Activated CD8-positive, alpha-beta memory T cell treated with anti-CD3 and anti-CD28 coated beads for 1 hour (primary cell): ENCODE measurements around the gene GDPD5.
A peak's percentile ranks its signal among the peaks of the same experiment; 100 is the strongest.

Source experiments
- DNase-seq, 2 donors: peaks; one replicate each; pipeline ENCODE4 v3.0.0-alpha.2; 2020; ENCODE audit warnings: low read depth in 1 of 2; ENCODE audit errors: extremely low read depth in 1 of 2

GDPD5 gene

DNA sequence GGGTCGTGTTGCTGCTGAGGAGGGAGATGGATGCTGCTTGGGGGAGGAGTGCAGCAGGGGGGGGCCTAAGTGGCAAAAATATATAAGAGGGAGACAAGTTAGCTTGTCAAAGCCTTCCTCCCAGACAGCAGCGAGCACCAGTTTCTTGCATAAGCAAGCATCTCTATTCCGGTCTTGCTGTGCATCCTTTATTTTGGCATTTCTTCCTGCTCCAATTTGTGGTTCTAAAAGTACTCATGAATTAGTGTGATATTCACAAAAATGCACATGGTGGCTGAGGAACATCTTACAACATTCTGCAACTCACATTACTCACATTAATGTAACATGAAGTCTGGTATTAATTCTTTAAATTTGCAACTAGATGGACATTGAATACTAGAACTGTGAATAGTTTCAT, 32.1 kb downstream of the GDPD5 start:
- DNase-seq, result no peak

DNA sequence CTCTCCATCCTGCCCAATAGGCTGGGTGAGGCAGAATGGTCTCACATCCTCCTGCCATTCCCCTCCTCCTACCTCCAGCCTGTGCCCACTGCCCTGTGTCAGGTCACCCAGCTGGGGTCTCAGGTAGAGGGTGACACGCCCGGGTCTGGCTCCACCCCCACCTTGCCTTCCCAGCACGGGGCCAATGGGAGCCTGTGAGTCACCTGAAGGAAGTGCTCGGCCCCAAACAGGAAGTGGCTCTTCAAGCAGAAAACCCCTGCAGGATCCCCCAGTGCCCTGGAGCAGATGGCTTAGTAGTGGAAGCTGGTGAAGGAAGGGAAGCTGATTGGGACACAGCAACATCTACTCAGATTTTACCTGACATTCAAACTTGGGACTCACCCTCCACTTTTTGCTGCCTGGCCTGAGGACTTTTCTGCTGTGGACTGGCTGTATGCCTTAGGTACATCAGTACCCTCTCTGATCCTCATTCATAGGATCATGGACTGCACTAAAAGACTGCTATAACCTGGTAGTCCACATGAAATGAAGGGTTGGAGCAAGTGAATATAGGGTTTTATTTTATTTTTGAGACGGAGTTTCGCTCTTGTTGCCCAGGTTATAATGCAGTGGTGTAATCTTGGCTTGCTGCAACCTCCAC, 33.4 kb downstream of the GDPD5 start:
- peak; percentile 5 to 44 for DNase-seq

DNA sequence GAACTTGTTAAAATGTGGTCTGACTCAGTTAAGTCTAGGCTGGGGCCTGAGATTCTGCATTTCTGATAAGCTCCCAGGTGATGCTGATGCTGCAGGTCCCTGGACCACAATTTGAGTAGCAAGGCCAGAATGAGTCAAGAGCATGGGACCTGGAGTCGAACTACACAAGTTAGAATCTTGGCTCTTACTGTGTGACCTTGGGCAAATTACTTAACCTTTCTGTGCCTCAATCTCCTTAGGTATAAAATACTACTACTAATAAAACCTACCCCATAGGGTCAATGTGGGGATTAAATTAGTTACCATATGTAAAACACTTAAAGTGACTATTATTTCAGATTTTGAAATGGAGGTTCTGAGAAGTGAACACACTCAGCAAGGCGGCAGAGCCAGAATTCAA, 34.3 kb downstream of the GDPD5 start:
- DNase-seq, result no peak

DNA sequence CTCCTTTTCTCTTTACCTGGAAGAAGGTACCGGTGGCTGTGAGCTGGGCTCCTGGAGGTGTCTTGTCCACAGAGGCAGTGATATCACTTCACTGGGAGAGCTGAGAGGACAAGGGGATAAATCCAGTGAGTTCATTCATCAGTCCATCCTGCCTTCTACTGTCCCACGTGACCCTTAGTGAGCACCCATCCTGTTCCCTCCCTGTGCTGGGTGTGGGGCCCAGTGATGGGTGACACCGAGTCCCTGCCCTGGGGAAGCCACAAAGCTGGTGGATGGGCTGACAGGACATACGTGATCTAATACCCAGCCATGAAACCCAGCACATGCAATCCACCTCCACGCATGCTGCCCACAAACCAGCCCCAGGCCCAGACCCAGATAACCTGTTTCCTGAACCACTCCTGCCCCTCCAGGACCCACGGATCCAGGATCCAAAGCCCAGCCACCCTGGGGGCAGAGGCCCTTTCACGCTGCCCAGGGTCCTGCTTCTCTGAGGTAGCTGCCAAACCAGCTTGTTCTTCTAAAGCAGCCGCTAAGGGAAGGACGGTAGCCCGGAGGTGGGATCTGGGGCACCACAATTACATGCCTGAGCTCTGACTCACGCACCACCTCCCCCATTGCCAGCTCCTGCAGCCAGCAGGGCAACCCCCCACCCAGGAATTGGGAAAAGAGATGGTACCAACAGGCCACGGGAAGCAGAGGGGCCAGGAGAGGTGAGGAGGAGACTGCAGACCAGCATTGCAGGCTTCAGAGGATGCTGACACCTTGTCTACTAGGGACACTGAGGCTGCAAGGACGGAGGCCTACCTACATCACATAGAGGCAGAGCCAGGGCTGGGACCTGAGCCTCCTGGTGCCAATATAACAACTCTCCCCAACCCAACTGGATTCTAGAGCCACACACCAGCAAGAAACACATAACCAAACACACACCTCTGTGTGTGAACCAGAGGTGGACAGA, 35.2 kb downstream of the GDPD5 start:
- no peak for DNase-seq

DNA sequence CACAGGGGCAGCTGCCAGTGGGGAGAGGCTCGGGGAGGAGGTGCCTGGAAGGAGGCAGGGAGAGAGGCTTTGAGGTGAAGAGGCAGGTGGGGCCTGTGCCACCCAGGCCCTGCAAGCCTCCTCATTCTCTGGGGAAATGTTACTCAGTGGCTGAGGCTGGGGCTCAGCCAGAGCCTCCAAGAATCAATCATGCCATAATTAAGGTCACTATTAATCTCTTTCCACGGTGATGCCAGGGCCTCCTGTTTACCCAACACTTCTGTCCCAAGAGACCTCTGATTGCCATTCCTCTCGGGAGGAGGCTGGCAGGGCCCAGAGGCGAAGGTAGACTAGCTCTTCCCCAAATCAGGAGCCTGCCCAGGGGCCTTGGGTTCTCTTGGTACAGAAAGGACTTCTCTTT, 38.4 kb downstream of the GDPD5 start:
- no peak for DNase-seq

DNA sequence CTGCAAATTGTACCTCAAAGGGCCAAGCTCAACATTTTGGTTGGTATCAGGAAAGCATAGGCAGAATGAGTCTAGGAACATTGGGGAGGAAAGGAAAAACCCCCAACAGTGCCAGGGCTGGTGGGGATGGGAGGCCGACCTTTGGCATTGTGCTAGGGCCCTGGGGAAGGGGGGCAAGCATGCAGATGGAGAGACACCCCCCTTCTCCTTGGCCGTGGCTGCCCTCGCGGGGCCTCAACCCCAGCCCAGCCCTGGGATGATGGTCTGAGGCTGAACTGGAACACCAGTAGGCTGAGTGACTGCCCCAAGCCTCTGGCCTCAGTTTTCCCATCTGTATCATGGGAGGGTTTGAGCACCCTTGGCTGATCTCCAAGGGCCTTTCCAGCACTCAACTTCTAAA, 40.0 kb downstream of the GDPD5 start:
- no peak for DNase-seq

DNA sequence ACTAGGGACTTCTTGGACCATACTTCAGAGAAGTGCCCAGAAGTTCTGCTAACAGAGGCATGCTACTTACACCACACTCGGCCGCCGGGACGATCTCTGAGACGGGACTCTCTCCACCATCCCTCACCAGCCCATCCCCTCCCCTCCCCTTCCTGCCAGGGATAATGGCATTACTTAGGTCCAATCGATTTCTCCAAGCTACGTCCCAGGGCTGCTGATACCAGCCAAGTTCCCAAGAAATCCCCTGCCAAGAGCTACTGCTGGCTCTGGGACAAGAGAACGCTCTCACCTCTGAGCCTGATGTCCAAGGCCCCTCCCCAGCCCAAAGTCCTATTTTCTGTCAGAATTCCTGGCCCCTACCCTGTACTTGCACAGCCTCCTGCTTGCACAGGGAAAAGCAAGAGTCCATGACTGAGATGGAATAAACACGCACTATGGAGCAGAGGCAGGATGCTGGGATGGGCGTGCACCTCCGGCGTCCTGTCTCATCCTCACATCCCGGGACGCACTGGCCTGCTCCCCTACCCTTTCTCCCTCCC, 42.7 kb downstream of the GDPD5 start:
- no peak for DNase-seq

DNA sequence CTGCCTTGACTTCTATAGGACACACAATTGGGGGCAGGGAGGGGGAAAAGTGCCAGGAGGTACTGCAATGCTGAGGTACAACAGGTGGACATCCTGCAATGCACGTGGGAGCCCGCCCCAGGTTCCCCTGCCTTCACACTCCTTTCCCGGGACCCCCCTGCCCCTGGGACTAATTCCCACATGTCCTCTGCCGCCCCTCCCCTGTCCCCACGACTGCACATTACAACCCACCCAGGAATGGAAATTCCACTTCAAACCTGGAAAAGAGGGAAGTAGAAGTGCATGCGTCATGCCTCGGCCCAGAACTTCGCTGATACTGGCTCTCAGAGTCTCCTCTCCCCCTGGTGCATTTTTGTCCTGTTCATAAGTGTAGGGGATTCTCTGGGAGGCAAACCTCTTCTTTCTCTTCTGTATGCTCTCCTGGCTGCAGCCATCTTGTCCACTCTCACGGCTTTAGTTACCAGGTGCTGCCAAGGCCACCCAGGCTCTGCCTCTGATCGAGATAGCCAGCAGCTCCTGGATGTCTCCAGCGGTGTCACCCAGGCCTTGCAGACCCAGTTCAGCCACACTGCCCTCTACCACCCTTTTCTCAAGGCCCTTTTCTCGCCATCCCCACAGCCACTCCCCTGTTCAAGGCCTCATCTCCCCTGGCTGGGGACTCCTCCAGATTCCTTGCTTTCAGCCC, 43.7 kb downstream of the GDPD5 start:
- no peak for DNase-seq

DNA sequence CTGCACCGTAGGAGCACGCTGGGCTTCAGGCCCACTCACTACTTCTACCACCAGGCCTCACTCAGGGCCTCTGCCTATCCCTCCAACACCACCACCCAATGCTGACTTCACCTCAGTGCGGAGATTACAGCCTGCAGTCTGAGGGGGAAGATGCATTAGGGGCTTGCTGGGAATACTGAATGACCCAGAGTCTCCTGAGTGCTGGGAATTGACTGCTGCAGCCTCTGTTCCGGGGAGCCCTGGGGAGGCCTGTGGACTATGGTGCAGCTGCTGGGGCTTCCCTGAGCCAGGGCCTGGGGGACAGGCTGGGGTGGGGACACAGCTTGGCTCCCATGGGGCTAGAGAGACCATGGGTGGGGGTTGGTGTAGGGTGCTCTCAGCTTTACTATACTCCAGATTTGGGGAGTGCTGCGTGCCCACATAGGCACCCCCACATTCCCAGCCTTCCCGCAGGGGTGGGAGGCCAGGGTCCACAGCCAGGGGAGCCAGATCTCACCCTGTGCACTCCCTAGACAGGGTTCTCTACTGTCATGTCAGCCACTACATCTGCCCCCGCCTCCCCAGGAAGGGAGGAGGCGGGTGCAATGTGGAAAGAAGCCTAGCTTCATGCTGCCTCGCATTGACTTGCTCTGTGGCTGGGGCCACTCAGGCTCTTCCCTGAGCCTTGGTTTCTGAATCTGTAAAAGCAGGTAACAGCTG, 44.4 kb downstream of the GDPD5 start:
- DNase-seq, result no peak

DNA sequence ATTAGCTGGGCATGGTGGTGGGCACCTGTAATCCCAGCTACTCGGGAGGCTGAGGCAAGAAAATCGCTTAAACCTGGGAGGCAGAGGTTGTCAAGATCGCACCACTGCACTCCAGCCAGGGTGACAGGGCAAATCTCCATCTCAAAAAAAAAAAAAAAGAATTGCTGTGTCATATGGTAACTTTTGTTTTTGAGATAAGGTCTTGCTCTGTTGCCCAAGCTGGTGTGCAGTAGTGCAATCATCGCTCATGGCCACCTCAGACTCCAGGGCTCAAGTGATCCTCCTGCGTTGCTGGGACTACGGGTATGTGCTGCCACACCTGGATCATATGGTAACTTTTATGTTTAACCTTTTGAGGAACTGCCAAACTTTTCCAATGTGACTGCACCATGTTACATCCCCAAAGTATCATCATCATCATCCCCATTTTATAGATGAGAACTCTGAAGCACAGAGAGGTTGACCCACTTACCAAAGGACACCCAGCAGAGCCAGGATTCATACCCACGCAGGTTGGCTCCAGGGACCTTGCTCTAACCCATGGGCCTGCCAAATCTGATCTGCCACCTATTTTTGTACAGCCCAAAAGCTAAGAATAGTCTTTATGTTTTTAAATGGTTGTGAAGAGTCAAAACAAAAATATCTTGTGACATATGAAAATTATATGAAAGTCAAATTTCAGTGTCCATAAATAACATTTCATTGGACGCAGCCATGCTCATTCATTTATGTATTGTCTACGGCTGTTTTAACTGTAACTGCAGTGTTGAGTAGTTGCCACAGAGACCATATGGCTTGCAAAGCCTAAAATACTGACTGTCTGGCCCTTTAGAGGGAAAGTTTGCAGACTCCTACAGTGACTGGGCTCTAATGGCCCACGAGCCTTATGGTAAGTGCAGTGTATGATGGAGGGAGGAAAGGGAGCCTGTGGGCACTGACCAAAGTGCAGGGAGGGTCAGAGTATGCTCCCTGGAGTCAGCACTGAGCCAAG, 45.3 kb downstream of the GDPD5 start:
- no peak for DNase-seq

DNA sequence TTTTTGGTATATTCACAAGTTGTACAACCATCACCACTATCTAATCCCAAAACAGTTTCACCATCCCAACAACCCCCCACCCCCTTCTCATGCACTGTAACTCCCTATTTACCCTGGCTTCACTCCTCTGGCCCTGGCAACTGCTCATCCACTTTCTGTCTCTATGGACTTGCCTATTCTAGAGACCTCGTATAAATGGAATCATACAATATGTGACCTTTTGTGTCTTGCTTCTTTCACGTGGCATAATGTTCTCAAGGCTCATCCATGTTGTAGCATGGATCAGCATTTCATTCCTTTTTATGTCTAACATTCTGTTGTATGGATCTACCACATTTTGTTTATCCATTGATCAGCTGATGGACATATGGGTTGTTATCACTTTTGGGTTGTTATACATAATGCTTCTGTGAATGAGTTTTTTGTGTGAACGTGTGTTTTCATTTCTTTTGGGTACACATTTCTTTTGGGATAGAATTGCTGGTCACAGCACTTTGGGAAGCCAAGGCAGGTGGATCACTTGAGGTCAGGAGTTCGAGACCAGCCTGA, 46.1 kb downstream of the GDPD5 start:
- no peak for DNase-seq

DNA sequence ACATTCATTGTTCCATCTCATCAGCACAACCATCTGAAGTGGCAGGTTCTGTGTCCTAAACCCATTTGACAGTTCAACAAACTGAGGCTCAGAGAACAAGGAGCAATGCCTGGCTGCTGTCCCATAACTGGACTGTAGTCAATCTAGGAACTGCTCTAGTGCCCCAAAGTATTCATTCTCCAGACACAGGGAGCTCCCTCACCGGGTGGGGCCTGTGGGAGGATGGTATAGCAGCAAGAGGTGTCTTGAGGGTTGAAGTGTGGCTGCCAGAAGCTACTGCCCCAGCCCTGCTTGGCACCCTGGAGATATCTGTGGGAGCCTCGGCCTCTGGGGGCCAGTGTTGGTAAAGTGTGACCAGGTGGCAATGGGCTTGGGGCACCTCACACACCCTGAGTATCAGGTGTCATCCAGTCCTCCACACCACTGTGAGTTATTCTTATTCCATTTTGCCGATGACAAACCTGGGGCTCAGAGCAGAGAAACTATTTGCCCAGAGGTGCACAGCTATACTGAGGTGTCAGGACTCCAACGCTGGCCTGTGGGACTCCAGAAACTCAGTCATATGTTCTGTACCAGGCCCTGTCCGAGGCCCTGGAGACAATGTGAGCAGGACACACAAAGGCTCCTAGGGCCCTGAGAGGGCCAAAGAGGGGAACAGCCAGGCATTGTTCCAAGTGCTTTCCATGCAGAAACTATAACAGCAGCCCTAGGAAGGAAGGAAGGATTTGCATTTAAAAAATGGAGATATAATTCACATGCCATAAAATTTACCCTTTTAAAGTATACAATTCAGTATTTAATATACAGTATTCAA, 46.8 kb downstream of the GDPD5 start:
- no peak for DNase-seq

DNA sequence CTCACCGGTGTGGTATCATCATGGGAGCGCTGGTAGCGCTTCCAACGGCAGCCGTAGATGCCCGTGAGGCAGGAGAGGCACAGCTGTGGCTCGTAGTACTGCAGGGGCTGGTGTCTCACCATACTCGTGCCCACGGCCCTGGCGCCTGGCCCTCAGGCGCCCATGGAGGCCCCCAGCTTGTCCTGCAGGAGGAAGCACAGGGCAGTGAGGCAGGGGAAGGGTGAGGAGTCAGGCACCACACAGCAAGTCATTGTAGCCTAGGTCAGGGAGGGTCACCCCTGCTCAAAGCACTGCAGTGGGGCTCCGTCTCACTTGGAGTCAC, 48.2 kb downstream of the GDPD5 start:
- DNase-seq, result no peak

DNA sequence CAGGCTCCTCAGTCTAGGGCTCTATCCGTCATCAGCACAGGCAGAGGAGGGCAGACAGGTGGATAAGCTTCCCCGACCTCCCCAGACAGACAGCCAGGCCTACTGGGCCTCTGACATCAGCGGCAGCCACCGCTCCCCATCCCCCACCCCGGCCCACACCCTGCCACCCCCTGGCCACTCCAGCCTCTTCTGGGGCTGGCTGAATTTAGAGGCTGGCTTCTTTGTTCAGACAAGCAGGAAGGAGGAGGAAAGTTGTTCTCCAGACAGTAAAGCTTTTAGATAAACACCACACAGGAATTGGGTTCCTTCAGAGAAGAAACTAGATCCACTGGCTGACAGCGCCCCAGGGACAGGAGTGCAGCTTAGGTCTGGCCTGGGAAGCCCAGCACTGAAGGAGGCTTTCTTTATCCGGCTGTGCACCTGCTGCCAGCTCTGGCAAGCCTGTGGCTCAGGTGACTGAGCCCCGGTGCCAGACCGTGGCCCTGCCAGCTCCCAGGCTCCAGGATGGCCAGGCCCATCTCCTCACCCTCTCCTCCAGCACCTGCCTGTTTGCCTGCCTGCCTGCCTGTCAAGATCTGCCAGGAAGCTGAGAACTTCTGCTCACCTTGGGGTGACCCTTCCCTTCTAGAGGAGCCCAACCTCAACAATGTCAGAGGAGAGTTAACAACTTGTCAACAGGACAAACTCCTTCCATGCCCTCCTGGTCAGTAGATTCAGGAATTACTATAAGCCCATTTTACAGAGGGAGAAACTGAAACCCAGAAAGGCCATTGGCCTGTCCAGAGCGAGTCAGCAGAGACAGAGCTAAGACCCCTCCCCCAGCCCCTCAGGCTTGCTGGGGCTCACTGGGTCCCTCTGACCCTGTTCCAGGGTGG, 48.8 kb downstream of the GDPD5 start:
- DNase-seq, result no peak

DNA sequence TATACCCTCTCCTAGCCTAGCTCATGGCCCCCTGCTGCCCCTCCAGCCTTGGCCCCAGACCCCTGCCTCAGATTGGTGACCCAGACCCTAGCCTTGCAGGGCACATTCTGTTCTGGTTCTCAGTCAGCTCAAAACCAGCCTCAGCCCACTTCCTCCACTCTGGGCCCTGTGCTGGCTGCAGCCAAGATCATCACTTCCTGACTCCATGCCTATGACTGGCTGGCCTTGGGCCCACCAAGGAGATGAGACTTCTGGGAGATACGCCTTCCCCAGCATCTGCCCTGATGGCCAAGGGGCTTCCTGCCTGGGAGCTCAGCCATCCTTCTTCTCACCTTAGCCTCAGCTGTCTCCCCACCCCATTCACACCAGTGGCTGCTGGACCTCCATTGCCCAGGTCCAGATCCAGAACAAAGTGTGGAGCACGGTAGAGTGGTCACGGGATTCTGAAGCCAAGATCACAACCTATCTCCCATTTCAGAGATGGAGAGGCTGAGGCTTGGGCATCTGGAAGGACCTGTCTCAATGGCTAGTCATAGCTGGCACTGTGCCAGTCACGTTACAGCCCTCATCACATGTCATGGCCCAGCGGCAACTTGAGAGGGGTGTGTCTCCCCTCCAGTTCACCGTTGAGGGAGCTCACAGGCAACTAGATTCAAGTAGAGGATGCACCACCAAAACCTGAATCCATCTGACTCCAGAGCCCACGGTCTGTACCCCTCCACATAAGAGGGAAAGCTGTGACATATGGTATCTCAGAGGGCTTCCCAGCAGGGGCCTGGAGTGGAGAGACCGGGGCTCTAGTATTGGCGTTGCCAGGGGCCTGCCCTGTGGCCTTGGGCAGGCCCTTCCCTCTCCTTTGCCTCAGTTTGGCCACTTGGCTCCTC, 49.7 kb downstream of the GDPD5 start:
- DNase-seq, result no peak

DNA sequence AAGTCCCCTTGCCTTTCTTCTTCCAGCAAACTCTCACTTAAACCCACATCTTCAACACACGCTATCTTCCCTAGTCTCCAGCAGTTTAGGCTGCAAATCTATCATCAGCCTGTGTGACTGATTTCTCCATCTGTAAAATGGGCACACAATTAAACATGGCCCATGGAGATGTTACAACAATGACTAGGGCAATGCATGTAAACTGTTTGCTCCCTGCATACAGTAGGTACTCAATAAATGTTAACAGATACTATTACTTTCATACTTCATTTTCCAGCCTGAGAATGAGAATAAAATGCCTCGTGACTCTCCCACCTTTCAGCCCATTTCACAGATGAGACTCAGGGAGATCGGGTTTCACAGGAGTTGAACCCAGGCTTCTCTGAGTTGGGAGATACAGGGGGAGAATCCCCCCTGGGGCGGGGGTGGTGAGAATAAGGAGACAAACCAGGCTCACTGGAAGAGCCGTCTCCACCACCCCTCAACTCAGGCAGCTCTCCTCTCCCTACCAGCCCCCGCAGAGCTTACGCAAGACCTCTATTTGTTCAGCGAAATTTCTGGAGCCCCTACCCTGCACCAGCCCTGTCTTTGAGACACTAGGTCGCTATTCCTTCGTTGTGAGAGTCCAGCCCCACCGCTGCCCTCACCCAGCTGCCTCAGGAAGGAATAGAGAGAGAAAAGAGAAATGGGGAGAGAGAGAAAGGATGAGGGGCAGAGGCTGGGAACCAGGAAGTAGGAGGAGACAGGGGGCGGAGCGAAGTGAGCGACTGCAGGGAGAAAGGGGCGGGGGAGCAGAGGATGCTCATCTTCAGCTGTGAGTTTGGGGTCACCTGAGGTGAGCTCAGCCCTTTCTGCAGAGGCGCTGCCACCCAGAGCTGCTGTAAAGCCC, 50.6 kb downstream of the GDPD5 start:
- DNase-seq, result peak; percentile 11 to 46
